Activated B cell treated with CpG ODN at 0.5 μM for 24 hours (primary cell): ENCODE measurements around the gene PRCC. TPM values are rescaled to one million over a fixed set of nuclear protein-coding genes. Genes with fewer than 3 reads are reported as not detected.

Experiments
- ATAC-seq: fragments of 200-7000 bp; cut with Tn5 transposase; one replicate; pipeline ENCODE4 v1.10.0; 2021; ENCODE audit warnings: low read depth, mild to moderate bottlenecking, moderate library complexity
- CTCF ChIA-PET: fragments of 350-600 bp; sonication (Branson Sonifier 250); formaldehyde crosslinking; loops from one replicate; lab custom pipeline; 2021; ENCODE audit warnings: antibody characterized with exemption; lab: Charles Lee
- POLR2A ChIA-PET: fragments of 350-600 bp; sonication (Branson Sonifier 250); formaldehyde crosslinking; loops from one replicate; lab custom pipeline; 2021; ENCODE audit warnings: antibody characterized with exemption; lab: Charles Lee
- DNase-seq: peaks from one replicate; pipeline ENCODE4 v3.0.0; 2022
- H3K27ac Mint-ChIP-seq: one replicate; pipeline ENCODE4 v1.8.0; 2020; ENCODE audit warnings: mixed read lengths
- H3K27me3 Mint-ChIP-seq: one replicate; pipeline ENCODE4 v1.8.0; 2021; ENCODE audit warnings: mixed read lengths
- H3K36me3 Mint-ChIP-seq: one replicate; pipeline ENCODE4 v1.8.0; 2021; ENCODE audit warnings: low read depth, mixed read lengths
- H3K4me1 Mint-ChIP-seq: one replicate; pipeline ENCODE4 v1.8.0; 2021; ENCODE audit warnings: mixed read lengths
- H3K4me3 Mint-ChIP-seq: one replicate; pipeline ENCODE4 v1.8.0; 2020; ENCODE audit warnings: mild to moderate bottlenecking, mixed read lengths
- H3K9me3 Mint-ChIP-seq: one replicate; pipeline ENCODE4 v1.8.0; 2020; ENCODE audit warnings: mixed read lengths
- intact Hi-C: fragments of 100-400 bp; cut with micrococcal nuclease; formaldehyde crosslinking; loops from one replicate; pipeline ENCODE4 v1.15.1; 2024
- total RNA-seq: library from RNA; stranded (reverse); gene quantifications from 2 replicates; pipeline ENCODE4 v1.2.3, GENCODE V29; 2022
- TF ChIP-seq, protein P1 (sequence below): fragments of 200-600 bp; IDR thresholded peaks from one replicate; pipeline ENCODE4 v1.8.0; 2022; ENCODE audit warnings: antibody characterized with exemption, mild to moderate bottlenecking

PRCC gene
- total RNA-seq, 1 donor from 2014 or later = 81.4 TPM

- intact Hi-C loops = loop anchor here (1.0 to 2.0 kb wide), 5 partner anchors 10 to 687 kb away; partner anchors contain the start of genes HDGF, ISG20L2, LAMTOR2 and MEF2D
- ATAC-seq (peak; percentile 89), DNase-seq (peak; percentile 87)
- Mint-ChIP-seq H3K9me3 (no peaks in the 10 kb centered on the region), H3K27me3 (no peaks in the 10 kb centered on the region), H3K4me1 (peaks cover 33% of the 10 kb centered on the region), H3K27ac (peak within 1 kb of the TSS; percentile 97), H3K4me3 (peak within 1 kb of the TSS; percentile 98), H3K36me3 (peaks cover 74% of the 10 kb centered on the region)
- POLR2A ChIA-PET = interaction anchor here (0.6 to 5.0 kb wide), 11 partner anchors 10 to 528 kb away, joined by 3 to 153 read pairs (median 7); partner anchors contain the start of genes HDGF, ISG20L2, MEF2D and METTL25B
- CTCF ChIA-PET = interaction anchor here (0.7 to 2.1 kb wide), 6 partner anchors 11 to 51 kb away, joined by 3 to 18 read pairs (median 7); partner anchors contain the start of genes CRABP2, HDGF and PRCC
- TF ChIP-seq, protein P1, sequence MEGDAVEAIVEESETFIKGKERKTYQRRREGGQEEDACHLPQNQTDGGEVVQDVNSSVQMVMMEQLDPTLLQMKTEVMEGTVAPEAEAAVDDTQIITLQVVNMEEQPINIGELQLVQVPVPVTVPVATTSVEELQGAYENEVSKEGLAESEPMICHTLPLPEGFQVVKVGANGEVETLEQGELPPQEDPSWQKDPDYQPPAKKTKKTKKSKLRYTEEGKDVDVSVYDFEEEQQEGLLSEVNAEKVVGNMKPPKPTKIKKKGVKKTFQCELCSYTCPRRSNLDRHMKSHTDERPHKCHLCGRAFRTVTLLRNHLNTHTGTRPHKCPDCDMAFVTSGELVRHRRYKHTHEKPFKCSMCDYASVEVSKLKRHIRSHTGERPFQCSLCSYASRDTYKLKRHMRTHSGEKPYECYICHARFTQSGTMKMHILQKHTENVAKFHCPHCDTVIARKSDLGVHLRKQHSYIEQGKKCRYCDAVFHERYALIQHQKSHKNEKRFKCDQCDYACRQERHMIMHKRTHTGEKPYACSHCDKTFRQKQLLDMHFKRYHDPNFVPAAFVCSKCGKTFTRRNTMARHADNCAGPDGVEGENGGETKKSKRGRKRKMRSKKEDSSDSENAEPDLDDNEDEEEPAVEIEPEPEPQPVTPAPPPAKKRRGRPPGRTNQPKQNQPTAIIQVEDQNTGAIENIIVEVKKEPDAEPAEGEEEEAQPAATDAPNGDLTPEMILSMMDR = no peak
These were observed 26.4 kb upstream of the PRCC start, which contains the start of gene MRPL24 for GRCh38 chr1:156740741-156741480. TSS of gene MRPL24 (minus strand) at chr1:156741088. CDS start at chr1:156738704, 2,384 bp downstream.

DNA sequence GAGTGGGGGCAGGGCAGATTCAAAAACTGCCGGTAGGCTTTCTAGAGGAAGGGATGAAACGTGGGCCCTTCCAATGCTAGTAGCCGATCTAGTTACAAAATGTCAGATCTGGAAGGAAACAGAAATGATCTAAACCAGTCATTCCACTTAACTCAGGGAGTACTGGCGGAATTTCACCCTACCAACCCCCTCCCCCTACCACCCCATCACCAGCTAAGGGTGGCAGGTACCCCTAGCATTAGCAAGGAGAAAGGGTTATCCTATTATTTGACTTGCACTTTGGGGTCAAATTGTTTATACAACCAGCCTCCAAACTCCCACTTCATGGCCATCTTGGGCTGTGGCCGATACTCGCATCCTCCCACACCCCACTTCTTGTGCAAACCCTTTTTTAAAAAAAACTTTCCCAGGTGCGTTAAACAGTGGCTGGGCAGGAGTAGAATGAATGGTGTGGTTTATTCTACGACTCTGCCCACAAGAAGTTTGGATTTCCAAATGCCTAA, 25.8 kb upstream of the PRCC start:
- Mint-ChIP-seq H3K4me3 (peak overlapping the region; percentile 98), H3K36me3 (peaks cover 72% of the 10 kb centered on the region), H3K4me1 (peaks cover 37% of the 10 kb centered on the region), H3K27ac (peak overlapping the region; percentile 97), H3K27me3 (no peaks in the 10 kb centered on the region), H3K9me3 (no peaks in the 10 kb centered on the region)
- TF ChIP-seq, protein P1 = no peak
- no peak for DNase-seq
- intact Hi-C loops = loop anchor here (1.0 to 2.0 kb wide), 5 partner anchors 10 to 687 kb away; partner anchors contain the start of genes HDGF, ISG20L2, LAMTOR2 and MEF2D
- ChIA-PET CTCF (interaction anchor here (0.7 to 2.1 kb wide), 6 partner anchors 10 to 52 kb away, joined by 3 to 18 read pairs (median 7); partner anchors contain the start of genes CRABP2, HDGF and PRCC), POLR2A (interaction anchor here (0.6 to 5.0 kb wide), 11 partner anchors 10 to 528 kb away, joined by 3 to 153 read pairs (median 7); partner anchors contain the start of genes HDGF, ISG20L2, MEF2D and METTL25B)
- ATAC-seq = no peak

DNA sequence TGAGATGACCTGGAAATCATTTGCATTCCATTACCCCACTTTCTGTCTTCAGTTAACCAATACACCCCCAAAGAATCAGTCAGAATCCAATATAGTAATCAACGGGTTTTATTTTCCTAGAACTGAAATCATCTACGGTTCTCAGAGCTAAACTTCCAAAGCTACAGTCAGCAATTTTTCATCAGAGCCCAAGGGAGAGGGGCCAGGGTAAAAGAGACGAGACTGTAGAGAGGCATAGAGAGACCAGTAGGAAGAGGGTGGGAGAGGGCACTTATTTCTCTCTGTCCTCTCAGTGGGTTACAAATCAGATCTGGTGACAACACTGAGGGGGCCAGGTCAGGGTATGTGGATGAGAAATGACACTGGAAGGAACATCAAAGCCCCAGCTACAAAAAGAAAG, 25.3 kb upstream of the PRCC start:
- Mint-ChIP-seq H3K36me3 (peaks cover 69% of the 10 kb centered on the region), H3K9me3 (no peaks in the 10 kb centered on the region), H3K27me3 (no peaks in the 10 kb centered on the region), H3K27ac (peak overlapping the region; percentile 97), H3K4me1 (peaks cover 42% of the 10 kb centered on the region), H3K4me3 (no peak overlapping the region)
- DNase-seq = no peak
- CTCF ChIA-PET = interaction anchor here (1.0 to 2.1 kb wide), 3 partner anchors 10 to 25 kb away, joined by 4 to 16 read pairs (median 4); partner anchors contain the start of genes HDGF and PRCC
- no peak for ATAC-seq
- POLR2A ChIA-PET = interaction anchor here (2.4 to 5.0 kb wide), 4 partner anchors 9 to 241 kb away, joined by 7 to 153 read pairs (median 110); partner anchors contain the start of genes HDGF, ISG20L2, MEF2D and METTL25B
- intact Hi-C loops = no loop called here
- TF ChIP-seq, protein P1 = no peak

DNA sequence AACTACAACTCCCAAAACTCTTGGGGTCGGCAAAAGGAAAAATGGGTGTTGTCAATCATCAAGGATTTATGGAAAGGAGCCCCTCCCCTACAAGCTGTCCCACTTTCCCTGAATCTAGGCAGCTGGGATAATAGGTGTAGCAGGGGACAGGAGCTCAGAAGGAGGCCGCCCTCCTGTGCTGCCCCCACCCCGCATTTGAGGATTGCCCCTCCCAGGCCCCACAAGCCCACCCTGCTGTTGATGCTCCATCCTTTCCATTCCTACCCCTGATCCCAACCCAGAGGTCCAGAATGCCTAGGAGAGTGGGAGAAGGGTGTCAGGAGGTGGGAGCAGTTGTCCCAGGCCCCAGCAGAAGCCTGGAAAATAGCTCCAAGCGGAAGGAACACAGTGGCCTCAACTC, 24.5 kb upstream of the PRCC start:
- peaks cover 49% of the 10 kb centered on the region for H3K4me1 Mint-ChIP-seq
- H3K27me3 Mint-ChIP-seq = no peaks in the 10 kb centered on the region
- TF ChIP-seq, protein P1 = no peak
- intact Hi-C loops = no loop called here
- H3K4me3 Mint-ChIP-seq = no peak overlapping the region
- peaks cover 61% of the 10 kb centered on the region for H3K36me3 Mint-ChIP-seq
- ChIA-PET CTCF (interaction anchor here (1.0 kb wide), 2 partner anchors 16 to 24 kb away, joined by 4 read pairs; partner anchors contain the start of gene PRCC), POLR2A (interaction anchor here (1.2 to 5.0 kb wide), 5 partner anchors 8 to 242 kb away, joined by 4 to 153 read pairs (median 91); partner anchors contain the start of genes HDGF, ISG20L2, MEF2D and METTL25B)
- H3K9me3 Mint-ChIP-seq = no peaks in the 10 kb centered on the region
- ATAC-seq = no peak
- H3K27ac Mint-ChIP-seq = no peak overlapping the region
- no peak for DNase-seq
